GM21447 (cell line): ENCODE data around the gene EIF4G3.

ENCODE experiments used
- ATAC-seq: cut with Tn5 transposase; IDR thresholded peaks from one replicate; pipeline ENCODE4 v1.9.1; 2021; ENCODE audit not compliant: unreplicated experiment

The EIF4G3 gene

GRCh38 chr1:20770314-20771087, 406.2 kb downstream of the EIF4G3 start:
- no peak for ATAC-seq

- no peak for ATAC-seq
These were observed 409.4 kb downstream of the EIF4G3 start for GRCh38 chr1:20767271-20767670.

GRCh38 chr1:20763417-20763816, 413.3 kb downstream of the EIF4G3 start:
- ATAC-seq: no peak

GRCh38 chr1:20760322-20760721, 416.4 kb downstream of the EIF4G3 start:
- ATAC-seq: no peak
